Myometrial cell (primary cell): ENCODE measurements around the gene VWC2L. TPM values are rescaled to one million over a fixed set of nuclear protein-coding genes. Genes with fewer than 3 reads are reported as not detected.

Experiments used
- total RNA-seq: library from RNA; depleted of rRNA; stranded (reverse); fragments of >200 nt; gene quantifications from 2 replicates; pipeline ENCODE4 v1.2.3, GENCODE V29; 2015

VWC2L gene
- not detected in 2 replicates for total RNA-seq

GRCh38 chr2:214410918-214411554 lies at the start of gene VWC2L:
VWC2L (plus strand) TSS chr2:214411054; CDS start chr2:214414194, 3,140 bp downstream.

